H1 (cell line): Measurements from ENCODE around the gene RAB3GAP2.

Experiments used
- CTCF ChIP-seq, 3 experiments: IDR thresholded peaks; 1 replicate in 2 of 3; 2 replicates in 1 of 3; pipeline versions ENCODE4 v1.5.1 to v1.6.1; 2011; ENCODE audit warnings: low read length in 3 of 3, mild to moderate bottlenecking in 3 of 3, inconsistent platforms in 2 of 3, low read depth in 1 of 3, moderate library complexity in 1 of 3; ENCODE audit not compliant: insufficient read depth in 1 of 3; ENCODE audit errors: control extremely low read depth in 1 of 3
- EZH2 ChIP-seq: fragments of 200-600 bp; sonication (generic); IDR thresholded peaks from 2 replicates; pipeline ENCODE4 v1.7.1; 2012; ENCODE audit warnings: low read depth, mild to moderate bottlenecking, moderate library complexity, low read length, inconsistent platforms; ENCODE audit not compliant: severe bottlenecking
- GABPA ChIP-seq: IDR thresholded peaks from 2 replicates; pipeline ENCODE4 v1.6.1; 2011; ENCODE audit warnings: mild to moderate bottlenecking, low read length, moderate library complexity, borderline replicate concordance; ENCODE audit not compliant: insufficient read depth
- MAX ChIP-seq: IDR thresholded peaks from 2 replicates; pipeline ENCODE4 v1.6.1; 2012; ENCODE audit warnings: inconsistent platforms
- POLR2A ChIP-seq, 2 experiments: IDR thresholded peaks; 1 replicate in 1 of 2; 2 replicates in 1 of 2; pipeline ENCODE4 v1.6.1; 2011; ENCODE audit warnings: low read depth in 2 of 2, low read length in 2 of 2, mild to moderate bottlenecking in 2 of 2; ENCODE audit errors: control extremely low read depth in 1 of 2
- SIN3A ChIP-seq, 2 experiments: IDR thresholded peaks in 1 of 2; conservative IDR thresholded peaks in 1 of 2; 2 replicates each; pipeline ENCODE4 v1.6.1; 2011 to 2012; ENCODE audit warnings: low read length in 2 of 2, improper control_type of control experiment in 1 of 2, low read depth in 1 of 2, mild to moderate bottlenecking in 1 of 2
- YY1 ChIP-seq: IDR thresholded peaks from 2 replicates; pipeline ENCODE4 v1.6.1; 2011; ENCODE audit warnings: low read depth, mild to moderate bottlenecking, low read length

- TF ChIP-seq GABPA (no peak), CTCF (IDR thresholded peaks at IDR 0.05; ENCODE audit: control extremely low read depth in 1 of 3, insufficient read depth in 1 of 3, low read depth in 1 of 3, low read length in 3 of 3) (no peak), POLR2A (IDR thresholded peaks at IDR 0.05; ENCODE audit: control extremely low read depth in 1 of 2, low read depth in 2 of 2, low read length in 2 of 2) (no peak), YY1 (no peak), MAX (no peak), SIN3A (conservative IDR thresholded peaks at IDR 0.05 in 1 of 2, IDR thresholded peaks at IDR 0.05 in 1 of 2; ENCODE audit: low read depth in 1 of 2, low read length in 2 of 2) (no peak), EZH2 (no peak)
Measured at GRCh38 chr1:220267630-220268029, 4.6 kb downstream of the RAB3GAP2 start.
